B cell (primary cell): ENCODE measurements around the gene GABRG3. TPM values are rescaled to one million over a fixed set of nuclear protein-coding genes. Genes with fewer than 3 reads are reported as not detected.

ENCODE experiments used
- ATAC-seq: fragments of 200-7000 bp; cut with Tn5 transposase; one replicate; pipeline ENCODE4 v1.10.0; 2021; ENCODE audit warnings: low read depth, mild to moderate bottlenecking, moderate number of reproducible peaks, moderate library complexity
- CTCF ChIA-PET: fragments of 350-600 bp; sonication (Branson Sonifier 250); formaldehyde crosslinking; loops from one replicate; lab custom pipeline; 2021; ENCODE audit warnings: antibody characterized with exemption, inconsistent platforms; lab: Charles Lee
- POLR2A ChIA-PET: fragments of 350-600 bp; sonication (Branson Sonifier 250); formaldehyde crosslinking; loops from one replicate; lab custom pipeline; 2021; ENCODE audit warnings: antibody characterized with exemption; lab: Charles Lee
- DNase-seq: peaks from one replicate; pipeline ENCODE4 v3.0.0; 2013
- H2AFZ ChIP-seq: 2 replicates; pipeline ENCODE4 v1.6.1; 2012; ENCODE audit warnings: mild to moderate bottlenecking, low read depth, low read length; ENCODE audit not compliant: insufficient read depth, poor library complexity, severe bottlenecking
- H3K27ac ChIP-seq, 2 donors: 1 replicate in 1 of 2; 2 replicates in 1 of 2; pipeline ENCODE4 v1.5.1; 2012 to 2013; ENCODE audit warnings: low read length in 2 of 2, mild to moderate bottlenecking in 2 of 2, moderate library complexity in 1 of 2
- H3K27me3 ChIP-seq, 4 experiments: fragments of 200-600 bp in 1 of 4; sonication (generic) in 1 of 4; replicated peaks in 1 of 4; 1 replicate in 2 of 4; 2 replicates in 2 of 4; pipeline versions ENCODE4 v1.6.1 to v1.7.0; 2013 to 2016; ENCODE audit warnings: low read length in 3 of 4, mild to moderate bottlenecking in 2 of 4, mixed read lengths in 1 of 4, moderate library complexity in 1 of 4; ENCODE audit not compliant: insufficient read depth in 4 of 4, control insufficient read depth in 3 of 4; ENCODE audit errors: control extremely low read depth in 1 of 4
- H3K36me3 ChIP-seq, 2 experiments: replicated peaks in 1 of 2; 1 replicate in 1 of 2; 2 replicates in 1 of 2; pipeline versions ENCODE4 v1.6.1 to v1.7.1; 2013; ENCODE audit warnings: low read length in 1 of 2; ENCODE audit not compliant: insufficient read depth in 2 of 2, control insufficient read depth in 1 of 2; ENCODE audit errors: control extremely low read depth in 1 of 2, extremely low read depth in 1 of 2
- H3K4me1 ChIP-seq, 2 donors: fragments of 200-600 bp in 1 of 2; sonication (generic) in 1 of 2; 1 replicate in 1 of 2; 2 replicates in 1 of 2; pipeline versions ENCODE4 v1.5.1 to v1.6.1; 2013 to 2017; ENCODE audit warnings: low read length in 2 of 2; ENCODE audit not compliant: control insufficient read depth in 2 of 2, insufficient read depth in 2 of 2
- H3K4me2 ChIP-seq: replicated peaks from 2 replicates; pipeline ENCODE3; 2012; ENCODE audit warnings: mild to moderate bottlenecking, low read depth, low read length; ENCODE audit not compliant: poor library complexity, severe bottlenecking
- H3K4me3 ChIP-seq, 5 experiments: fragments of 200-600 bp in 1 of 5; sonication (generic) in 1 of 5; 1 replicate in 3 of 5; 2 replicates in 2 of 5; pipeline versions ENCODE4 v1.5.1 to v1.7.0; 2011 to 2016; ENCODE audit warnings: low read length in 4 of 5, mild to moderate bottlenecking in 4 of 5, low read depth in 2 of 5, control low read depth in 1 of 5, moderate library complexity in 1 of 5; ENCODE audit not compliant: insufficient read depth in 1 of 5; ENCODE audit errors: control extremely low read depth in 1 of 5, extremely low read depth in 1 of 5
- H3K79me2 ChIP-seq: fragments of 200-600 bp; sonication (generic); one replicate; pipeline ENCODE4 v1.6.0; 2016; ENCODE audit warnings: low read length; ENCODE audit not compliant: control insufficient read depth, insufficient read depth
- H3K9ac ChIP-seq: fragments of 200-600 bp; sonication (generic); 2 replicates; pipeline ENCODE4 v1.6.1; 2017; ENCODE audit warnings: mild to moderate bottlenecking, low read length, moderate library complexity
- H3K9me3 ChIP-seq, 3 donors: one replicate each; pipeline versions ENCODE4 v1.6.1 to v1.7.1; 2013; ENCODE audit warnings: low read length in 2 of 3; ENCODE audit not compliant: control insufficient read depth in 2 of 3, insufficient read depth in 1 of 3; ENCODE audit errors: control extremely low read depth in 1 of 3
- H4K20me1 ChIP-seq: 2 replicates; pipeline ENCODE4 v1.6.0; 2012; ENCODE audit warnings: mild to moderate bottlenecking, low read length; ENCODE audit not compliant: insufficient read depth, control insufficient read depth, poor library complexity, severe bottlenecking
- H3K27ac Mint-ChIP-seq: one replicate; pipeline ENCODE4 v1.8.0; 2021; ENCODE audit warnings: mixed read lengths
- H3K27me3 Mint-ChIP-seq: one replicate; pipeline ENCODE4 v1.8.0; 2021; ENCODE audit warnings: mixed read lengths
- H3K4me1 Mint-ChIP-seq: one replicate; pipeline ENCODE4 v1.8.0; 2021; ENCODE audit warnings: mixed read lengths
- H3K4me3 Mint-ChIP-seq: one replicate; pipeline ENCODE4 v1.8.0; 2021; ENCODE audit warnings: mixed read lengths
- H3K9me3 Mint-ChIP-seq: one replicate; pipeline ENCODE4 v1.8.0; 2022; ENCODE audit warnings: mixed read lengths; ENCODE audit not compliant: insufficient read depth
- CTCF ChIP-seq: fragments of 200-600 bp; IDR thresholded peaks from one replicate; pipeline ENCODE4 v1.8.0; 2022; ENCODE audit warnings: antibody characterized with exemption, mild to moderate bottlenecking
- EZH2 ChIP-seq: IDR thresholded peaks from 2 replicates; pipeline ENCODE4 v1.6.1; 2012; ENCODE audit warnings: borderline replicate concordance, low read depth, mild to moderate bottlenecking, moderate library complexity, low read length; ENCODE audit not compliant: insufficient read depth, poor library complexity, severe bottlenecking
- WGBS: methylation state at CpG from one replicate; pipeline ENCODE4 v1.1.5; 2013; ENCODE audit warnings: missing lambda C conversion rate; ENCODE audit not compliant: insufficient coverage; 5-methylcytosine and 5-hydroxymethylcytosine counted together
- intact Hi-C: fragments of 100-400 bp; cut with micrococcal nuclease; formaldehyde crosslinking; loops from one replicate; pipeline ENCODE4 v1.10.0; 2022
- polyA plus RNA-seq: library from polyadenylated mRNA; depleted of rRNA; stranded (reverse); fragments of >200 nt; gene quantifications from 2 replicates; pipeline ENCODE4 v1.2.3, GENCODE V29; 2012
- total RNA-seq, 2 donors: library from RNA; stranded (reverse); fragments of 120-200 nt in 1 of 2; gene quantifications; 1 replicate in 1 of 2; 2 replicates in 1 of 2; pipeline versions ENCODE4 v1.2.3 to v1.2.4, GENCODE V29; 2013 to 2022

GABRG3 gene
- total and polyA plus RNA-seq, 2 donors (not counting 1 experiment from before 2014, with no cell fraction given), result not detected

GRCh38 chr15:27087651-27088583 is 116.9 kb downstream of the GABRG3 start:
- 92% methylated on average over 20 of the region's 27 CpGs for WGBS
- Histone ChIP-seq H3K9ac (no peak overlapping the region), H3K27ac (no peak overlapping the region), H3K9me3 (peaks cover 0 to 23% (median 6%) of the 10 kb centered on the region in 3 donors), H3K4me2 (no peak overlapping the region), H3K79me2 (no peaks in the 10 kb centered on the region), H2AFZ (no peak overlapping the region), H3K27me3 (no peaks in the 10 kb centered on the region), H3K4me3 (no peak overlapping the region), H4K20me1 (no peaks in the 10 kb centered on the region), H3K36me3 (no peaks in the 10 kb centered on the region), H3K4me1 (no peaks in the 10 kb centered on the region)
- DNase-seq, result no peak
- ATAC-seq, result no peak
- intact Hi-C loops, result no loop called here
- TF ChIP-seq CTCF, result no peak
- no peak for TF ChIP-seq EZH2
- no peak overlapping the region for H3K27ac Mint-ChIP-seq
- H3K9me3 Mint-ChIP-seq, result peaks cover 7% of the 10 kb centered on the region
- POLR2A ChIA-PET, result no interaction called here
- H3K4me1 Mint-ChIP-seq, result no peaks in the 10 kb centered on the region
- no peak overlapping the region for H3K4me3 Mint-ChIP-seq
- CTCF ChIA-PET, result no interaction called here
- H3K27me3 Mint-ChIP-seq, result no peaks in the 10 kb centered on the region

GRCh38 chr15:27088584-27089232 is 117.7 kb downstream of the GABRG3 start:
- H3K4me3 Mint-ChIP-seq, result no peak overlapping the region

More at GRCh38 chr15:27088584-27089232, 117.7 kb downstream of the GABRG3 start:
- H3K79me2 ChIP-seq, result no peaks in the 10 kb centered on the region
- H3K27ac Mint-ChIP-seq, result no peak overlapping the region
- H3K4me1 ChIP-seq, result no peaks in the 10 kb centered on the region
- no peaks in the 10 kb centered on the region for H3K4me1 Mint-ChIP-seq
- no peak overlapping the region for H2AFZ ChIP-seq
- no peak overlapping the region for H3K4me3 ChIP-seq
- no peaks in the 10 kb centered on the region for H3K36me3 ChIP-seq
- no peak overlapping the region for H3K9ac ChIP-seq
- peaks cover 7% of the 10 kb centered on the region for H3K9me3 Mint-ChIP-seq
- no peak for DNase-seq
- ATAC-seq, result no peak
- POLR2A ChIA-PET, result no interaction called here
- H3K4me2 ChIP-seq, result no peak overlapping the region
- no peaks in the 10 kb centered on the region for H3K27me3 Mint-ChIP-seq
- H3K9me3 ChIP-seq, result peaks cover 0 to 23% (median 6%) of the 10 kb centered on the region in 3 donors
- CTCF ChIA-PET, result no interaction called here
- no peaks in the 10 kb centered on the region for H3K27me3 ChIP-seq
- H3K27ac ChIP-seq, result no peak overlapping the region
- intact Hi-C loops, result no loop called here
- TF ChIP-seq EZH2, result no peak
- TF ChIP-seq CTCF, result no peak
- 92% methylated on average over 19 of the region's 21 CpGs for WGBS
- H4K20me1 ChIP-seq, result no peaks in the 10 kb centered on the region
